Articular chondrocyte of knee joint (primary cell): Measurements from ENCODE around the gene DMGDH. TPM values are rescaled to one million over a fixed set of nuclear protein-coding genes. Genes with fewer than 3 reads are reported as not detected.

Experiments used
- total RNA-seq: library from RNA; depleted of rRNA; stranded (reverse); fragments of >200 nt; gene quantifications from 2 replicates; pipeline ENCODE4 v1.2.3, GENCODE V29; 2012

The DMGDH gene
- total RNA-seq = 7.2 and 8.4 TPM in 2 replicates

DNA sequence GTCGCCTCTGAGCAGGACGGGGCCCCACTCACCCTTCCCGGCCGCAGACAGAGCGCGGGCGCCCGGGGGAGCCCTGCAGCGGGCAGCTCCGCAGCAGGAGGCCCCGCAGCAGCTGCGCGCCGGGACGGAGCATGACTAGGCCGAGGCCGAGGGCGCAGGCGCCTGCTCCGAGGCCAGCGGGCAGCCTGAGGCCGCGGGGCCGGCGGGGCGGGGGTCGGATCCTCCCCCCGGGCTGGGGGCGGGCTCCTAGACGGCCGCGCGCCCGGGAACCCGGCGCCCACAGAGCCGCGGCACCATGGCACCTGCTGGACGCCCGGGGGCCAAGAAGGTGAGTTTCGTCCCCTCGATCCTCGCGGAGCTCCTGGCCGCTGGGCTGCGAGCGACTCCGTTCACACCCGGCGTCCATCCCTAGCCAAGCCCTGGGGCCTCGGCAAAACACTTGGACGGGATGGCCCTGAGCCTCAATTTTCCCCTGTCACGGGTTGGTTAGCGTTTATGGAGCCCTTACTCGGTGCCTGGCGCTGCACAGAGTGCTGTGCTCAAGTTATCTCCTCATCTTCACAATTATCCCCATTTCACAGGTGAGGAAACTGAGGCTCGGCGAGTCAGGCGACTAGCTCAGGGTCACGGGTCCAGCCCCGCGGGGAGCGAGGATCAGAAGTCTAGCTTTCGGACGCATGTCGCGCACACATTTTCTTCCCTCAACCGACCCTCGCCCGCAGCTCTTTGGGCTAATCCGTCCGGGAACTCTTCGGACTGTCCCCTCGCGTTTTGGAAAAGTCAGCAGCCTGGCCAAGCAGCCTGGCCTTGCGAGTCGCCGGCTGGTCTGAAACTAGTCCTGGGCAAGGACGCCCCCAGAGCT lies at the start of gene DMGDH, which contains the start of gene BHMT2:
Gene DMGDH, minus strand, starts transcription at position 187 of the 862 bp plus-strand sequence. Its CDS starts 54 bp downstream, at position 133.
Gene BHMT2, plus strand, starts transcription at position 280 of the 862 bp plus-strand sequence. Its CDS starts 16 bp downstream, at position 296.

DNA sequence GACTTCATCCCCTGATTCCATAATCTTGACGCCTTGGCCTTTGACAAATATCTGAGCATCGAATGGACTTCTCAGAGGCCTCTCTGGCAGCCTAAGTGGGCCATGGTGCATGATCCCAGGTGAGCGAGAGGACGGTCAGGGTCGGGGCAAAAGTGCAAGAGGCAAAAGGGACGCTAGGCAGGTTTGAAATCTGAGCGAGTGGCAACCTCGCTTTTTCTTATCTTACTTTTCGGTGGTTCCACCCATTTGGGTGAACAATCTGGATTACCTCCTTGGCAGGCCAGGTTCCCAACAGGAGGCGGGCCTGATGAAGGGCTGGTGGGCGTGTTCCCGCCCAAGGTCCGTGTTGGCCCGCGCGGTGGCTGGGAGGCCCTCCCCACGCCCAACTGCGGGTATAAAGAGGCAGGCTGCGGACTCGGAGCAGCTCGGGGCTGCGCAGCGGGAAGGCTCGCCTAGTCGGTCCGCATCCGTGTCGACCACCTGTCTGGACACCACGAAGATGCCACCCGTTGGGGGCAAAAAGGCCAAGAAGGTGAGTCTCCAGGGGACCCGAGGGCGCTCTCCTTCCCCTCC lies 42.0 kb upstream of the DMGDH start, which contains the start of gene BHMT:
Gene BHMT, plus strand, starts transcription at position 423 of the 573 bp plus-strand sequence. Its CDS starts 77 bp downstream, at position 500.

GRCh38 chr5:78985116-78985724 lies 84.3 kb downstream of the DMGDH start, which contains the start of gene ARSB:
Gene ARSB, minus strand, starts transcription at chr5:78985310. Its CDS starts 62 bp downstream, at chr5:78985248.

Other genes starting within 250 kb of the DMGDH start
- 83.1 and 110 TPM in 2 replicates for gene ARSB, start 84.4 kb downstream of the DMGDH start, total RNA-seq
- 14.9 TPM in 2 replicates for gene BHMT2, start 93 bp upstream of the DMGDH start, total RNA-seq
- 0.39 and 2.5 TPM in 2 replicates for gene BHMT, start 42.1 kb upstream of the DMGDH start, total RNA-seq
- 20.9 TPM in 2 replicates for gene JMY, start 166.5 kb upstream of the DMGDH start, total RNA-seq